Natural killer cell (primary cell): Measurements from ENCODE around the gene CLECL1. TPM values are rescaled to one million over a fixed set of nuclear protein-coding genes. Genes with fewer than 3 reads are reported as not detected.

Experiments
- ATAC-seq, 3 donors: fragments of 150-1000 bp in 2 of 3; fragments of 200-7000 bp in 1 of 3; cut with Tn5 transposase; 1 replicate in 1 of 3; 2 replicates in 2 of 3; pipeline ENCODE4 v1.10.0; 2021; ENCODE audit warnings: mild to moderate bottlenecking in 2 of 3, moderate library complexity in 2 of 3
- DNase-seq, 2 donors: peaks; one replicate each; pipeline versions ENCODE4 v3.0.0 to v3.0.0-alpha.2; 2013 to 2021; ENCODE audit warnings: mixed read lengths in 1 of 2
- H3K27ac ChIP-seq: one replicate; pipeline ENCODE4 v1.5.1; 2013; ENCODE audit warnings: mild to moderate bottlenecking, low read length
- H3K27me3 ChIP-seq: one replicate; pipeline ENCODE4 v1.6.1; 2013; ENCODE audit warnings: low read length; ENCODE audit not compliant: control insufficient read depth, insufficient read depth
- H3K36me3 ChIP-seq: one replicate; pipeline ENCODE4 v1.6.1; 2013; ENCODE audit warnings: low read length; ENCODE audit not compliant: control insufficient read depth, insufficient read depth
- H3K4me1 ChIP-seq: one replicate; pipeline ENCODE4 v1.6.1; 2013; ENCODE audit warnings: low read length; ENCODE audit not compliant: control insufficient read depth, insufficient read depth
- H3K4me3 ChIP-seq: one replicate; pipeline ENCODE4 v1.5.1; 2013; ENCODE audit warnings: low read length
- H3K9me3 ChIP-seq: one replicate; pipeline ENCODE4 v1.6.1; 2013; ENCODE audit warnings: low read length; ENCODE audit not compliant: control insufficient read depth, insufficient read depth
- H3K27ac Mint-ChIP-seq, 2 donors: one replicate each; pipeline ENCODE4 v1.8.0; 2022; ENCODE audit warnings: mild to moderate bottlenecking in 2 of 2, mixed read lengths in 2 of 2, moderate library complexity in 1 of 2
- H3K27me3 Mint-ChIP-seq, 2 donors: one replicate each; pipeline ENCODE4 v1.8.0; 2022; ENCODE audit warnings: low read depth in 2 of 2, mixed read lengths in 2 of 2
- H3K36me3 Mint-ChIP-seq: one replicate; pipeline ENCODE4 v1.8.0; 2022; ENCODE audit warnings: mixed read lengths
- H3K4me1 Mint-ChIP-seq, 2 donors: one replicate each; pipeline ENCODE4 v1.8.0; 2022; ENCODE audit warnings: mixed read lengths in 2 of 2
- H3K4me3 Mint-ChIP-seq: one replicate; pipeline ENCODE4 v1.8.0; 2022; ENCODE audit warnings: mild to moderate bottlenecking, moderate library complexity, mixed read lengths
- H3K9me3 Mint-ChIP-seq, 2 donors: one replicate each; pipeline ENCODE4 v1.8.0; 2022; ENCODE audit warnings: mixed read lengths in 2 of 2
- WGBS: methylation state at CpG from one replicate; pipeline ENCODE4 v1.1.7; 2013; ENCODE audit warnings: missing lambda C conversion rate; ENCODE audit not compliant: insufficient coverage; 5-methylcytosine and 5-hydroxymethylcytosine counted together
- intact Hi-C: fragments of 100-400 bp; cut with micrococcal nuclease; formaldehyde crosslinking; loops from one replicate; pipeline ENCODE4 v1.14.2; 2022
- total RNA-seq, 4 donors: library from RNA; stranded (reverse); fragments of 120-200 nt in 1 of 4; gene quantifications; one replicate each; pipeline versions ENCODE4 v1.2.3 to v1.2.4, GENCODE V29; 2013 to 2022
- TF ChIP-seq, protein P1 (sequence below): fragments of 200-600 bp; IDR thresholded peaks from one replicate; pipeline ENCODE4 v1.8.0; 2022; ENCODE audit warnings: antibody characterized with exemption

Gene CLECL1
- total RNA-seq, 3 donors from 2014 or later (not counting 1 experiment from before 2014, with no cell fraction given), result 0.64 to 1.5 (median 0.72) TPM

DNA sequence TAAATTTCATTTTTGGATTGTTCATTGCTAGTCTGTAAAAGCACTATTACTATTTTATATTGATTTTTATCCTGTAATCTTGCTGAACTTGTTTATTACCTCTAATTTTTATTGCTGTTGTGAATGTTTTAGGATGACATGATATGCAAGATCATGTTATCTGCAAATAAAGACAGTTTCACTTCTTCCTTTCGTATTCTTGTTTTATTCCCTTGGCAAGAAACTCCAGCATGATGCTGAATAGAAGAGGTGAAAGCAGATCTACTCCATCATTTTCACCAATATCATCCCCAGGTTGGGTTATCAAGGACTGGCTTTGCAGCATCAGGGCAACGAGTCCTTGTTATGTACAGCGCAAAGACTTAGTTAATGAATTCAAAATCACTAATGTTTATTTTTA is 2.7 kb upstream of the CLECL1 start:
- DNase-seq (no peak), ATAC-seq (no peak)
- Histone ChIP-seq H3K4me3 (no peak overlapping the region), H3K27ac (no peak overlapping the region), H3K27me3 (no peaks in the 10 kb centered on the region), H3K4me1 (peaks cover 16% of the 10 kb centered on the region), H3K36me3 (no peaks in the 10 kb centered on the region), H3K9me3 (no peaks in the 10 kb centered on the region)
- H3K27me3 Mint-ChIP-seq, result no peaks in the 10 kb centered on the region
- no peaks in the 10 kb centered on the region for H3K36me3 Mint-ChIP-seq
- intact Hi-C loops, result no loop called here
- H3K27ac Mint-ChIP-seq, result no peak overlapping the region
- no peaks in the 10 kb centered on the region for H3K9me3 Mint-ChIP-seq
- peaks cover 25 to 40% of the 10 kb centered on the region in 2 donors for H3K4me1 Mint-ChIP-seq
- TF ChIP-seq, protein P1, sequence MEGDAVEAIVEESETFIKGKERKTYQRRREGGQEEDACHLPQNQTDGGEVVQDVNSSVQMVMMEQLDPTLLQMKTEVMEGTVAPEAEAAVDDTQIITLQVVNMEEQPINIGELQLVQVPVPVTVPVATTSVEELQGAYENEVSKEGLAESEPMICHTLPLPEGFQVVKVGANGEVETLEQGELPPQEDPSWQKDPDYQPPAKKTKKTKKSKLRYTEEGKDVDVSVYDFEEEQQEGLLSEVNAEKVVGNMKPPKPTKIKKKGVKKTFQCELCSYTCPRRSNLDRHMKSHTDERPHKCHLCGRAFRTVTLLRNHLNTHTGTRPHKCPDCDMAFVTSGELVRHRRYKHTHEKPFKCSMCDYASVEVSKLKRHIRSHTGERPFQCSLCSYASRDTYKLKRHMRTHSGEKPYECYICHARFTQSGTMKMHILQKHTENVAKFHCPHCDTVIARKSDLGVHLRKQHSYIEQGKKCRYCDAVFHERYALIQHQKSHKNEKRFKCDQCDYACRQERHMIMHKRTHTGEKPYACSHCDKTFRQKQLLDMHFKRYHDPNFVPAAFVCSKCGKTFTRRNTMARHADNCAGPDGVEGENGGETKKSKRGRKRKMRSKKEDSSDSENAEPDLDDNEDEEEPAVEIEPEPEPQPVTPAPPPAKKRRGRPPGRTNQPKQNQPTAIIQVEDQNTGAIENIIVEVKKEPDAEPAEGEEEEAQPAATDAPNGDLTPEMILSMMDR, result no peak
- no peak overlapping the region for H3K4me3 Mint-ChIP-seq
- 63% methylated on average over 2 of the region's 3 CpGs for WGBS

DNA sequence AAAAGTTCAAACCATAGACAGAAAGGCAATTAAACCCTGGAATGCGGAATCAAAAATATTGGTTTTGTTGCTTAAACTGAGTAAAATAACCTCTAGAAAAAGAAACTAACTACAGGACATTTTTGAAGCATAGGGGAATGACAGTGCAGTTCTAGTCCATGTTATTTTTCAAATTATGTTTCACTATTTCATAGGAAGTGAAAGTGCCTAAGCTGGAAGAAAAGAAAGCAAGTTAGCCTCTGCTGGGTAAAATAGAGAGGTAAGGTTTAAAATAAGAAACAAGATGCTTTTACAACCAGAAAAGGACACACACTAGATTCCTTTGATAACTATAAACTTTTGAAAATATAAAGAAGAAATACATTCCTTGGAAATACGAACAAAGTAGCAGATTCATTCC is 1.1 kb downstream of the CLECL1 start:
- intact Hi-C loops, result no loop called here
- H3K27me3 ChIP-seq, result no peaks in the 10 kb centered on the region
- ATAC-seq (no peak), DNase-seq (no peak)
- Mint-ChIP-seq H3K9me3 (no peaks in the 10 kb centered on the region), H3K4me3 (peak overlapping the region; percentile 47), H3K27ac (no peak overlapping the region), H3K36me3 (no peaks in the 10 kb centered on the region), H3K27me3 (no peaks in the 10 kb centered on the region), H3K4me1 (peaks cover 2 to 14% of the 10 kb centered on the region in 2 donors)
- WGBS, result no CpG with 5 or more reads among the region's 2 CpGs
- peak overlapping the region; percentile 61 for H3K27ac ChIP-seq
- no peaks in the 10 kb centered on the region for H3K36me3 ChIP-seq
- TF ChIP-seq, protein P1, result no peak
- peak overlapping the region; percentile 32 for H3K4me3 ChIP-seq
- no peaks in the 10 kb centered on the region for H3K4me1 ChIP-seq
- H3K9me3 ChIP-seq, result no peaks in the 10 kb centered on the region

- no peaks in the 10 kb centered on the region for H3K27me3 ChIP-seq
- no peaks in the 10 kb centered on the region for H3K9me3 Mint-ChIP-seq
- WGBS, result 100% methylated on average over 1 of the region's 6 CpGs
- H3K4me1 Mint-ChIP-seq, result peaks cover 0 to 11% of the 10 kb centered on the region in 2 donors
- ATAC-seq (no peak), DNase-seq (no peak)
- H3K27me3 Mint-ChIP-seq, result no peaks in the 10 kb centered on the region
- no peak overlapping the region for H3K4me3 Mint-ChIP-seq
- H3K27ac ChIP-seq, result peak overlapping the region; percentile 61
- intact Hi-C loops, result no loop called here
- H3K9me3 ChIP-seq, result no peaks in the 10 kb centered on the region
- no peaks in the 10 kb centered on the region for H3K4me1 ChIP-seq
- H3K4me3 ChIP-seq, result peak overlapping the region; percentile 32
- H3K36me3 ChIP-seq, result no peaks in the 10 kb centered on the region
- no peak overlapping the region for H3K27ac Mint-ChIP-seq
- H3K36me3 Mint-ChIP-seq, result no peaks in the 10 kb centered on the region
- TF ChIP-seq, protein P1, result no peak
Observed at GRCh38 chr12:9731393-9731792, 1.5 kb downstream of the CLECL1 start.

DNA sequence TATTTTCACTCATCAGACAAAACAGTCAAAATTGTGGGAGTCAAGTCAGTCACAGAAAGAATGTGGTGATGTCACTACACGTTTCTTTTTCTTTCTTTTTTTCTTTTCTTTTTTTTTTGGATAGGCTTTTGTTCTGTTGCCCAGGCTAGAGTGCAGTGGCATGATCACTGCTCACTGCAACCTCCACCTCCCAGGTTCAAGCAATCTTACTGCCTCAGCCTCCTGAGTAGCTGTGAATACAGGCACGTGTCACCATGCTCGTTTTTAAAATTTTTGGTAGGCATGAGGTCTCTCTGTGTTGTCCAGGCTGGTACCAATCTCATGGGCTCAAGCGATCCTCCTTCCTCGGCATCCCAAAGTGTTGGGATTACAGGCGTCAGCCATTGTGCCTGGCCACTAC is 2.3 kb downstream of the CLECL1 start:
- Histone ChIP-seq H3K36me3 (no peaks in the 10 kb centered on the region), H3K4me3 (peak overlapping the region; percentile 32), H3K27ac (peak overlapping the region; percentile 61), H3K27me3 (no peaks in the 10 kb centered on the region), H3K4me1 (no peaks in the 10 kb centered on the region), H3K9me3 (no peaks in the 10 kb centered on the region)
- intact Hi-C loops, result no loop called here
- Mint-ChIP-seq H3K4me1 (peaks cover 0 to 11% of the 10 kb centered on the region in 2 donors), H3K36me3 (no peaks in the 10 kb centered on the region), H3K9me3 (no peaks in the 10 kb centered on the region), H3K4me3 (no peak overlapping the region), H3K27ac (no peak overlapping the region), H3K27me3 (no peaks in the 10 kb centered on the region)
- no peak for ATAC-seq
- no peak for DNase-seq
- TF ChIP-seq, protein P1, result no peak
- WGBS, result 84% methylated on average over 6 of the region's 6 CpGs
